ENCODE data around the gene KRT14. TPM values are rescaled to one million over a fixed set of nuclear protein-coding genes. Genes with fewer than 3 reads are reported as not detected.

Gene KRT14
- total and polyA plus RNA-seq, 2 of the 4 experiments (the other 2 are of a cell fraction): not detected

DNA sequence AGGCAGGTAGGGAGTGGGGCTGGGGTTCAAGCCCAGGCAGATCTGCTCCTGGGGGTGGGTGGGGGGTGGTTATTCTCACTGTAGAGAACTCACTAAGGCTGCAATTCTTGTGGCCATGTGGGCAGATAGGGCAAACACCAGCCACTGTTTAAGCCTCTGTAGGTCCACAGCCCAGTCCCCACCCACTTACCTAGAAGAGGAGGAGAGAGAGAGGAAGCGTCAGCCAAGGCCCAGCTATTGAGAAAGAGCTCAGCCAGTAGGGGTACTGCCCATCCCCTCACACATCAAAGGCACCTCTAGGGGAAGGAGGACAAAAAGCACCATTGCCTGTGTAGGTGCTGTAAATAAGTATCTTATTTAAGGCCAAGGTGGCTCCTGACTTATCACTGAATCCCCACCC is 13.0 kb upstream of the KRT14 start:
- H3K79me1 ChIP-seq (ENCODE audit: low read depth in 1 of 2, low read length in 2 of 2): no peaks in the 10 kb centered on the region
- CTCF ChIA-PET: interaction anchor here (1.3 kb wide), 1 partner anchor 50 kb away, joined by 4 read pairs; no protein-coding TSS in a partner anchor
- H3K9ac ChIP-seq (ENCODE audit: low read depth, low read length): no peak overlapping the region

More for the DNA sequence above, 13.0 kb upstream of the KRT14 start:
- Histone ChIP-seq H3K23ac (ENCODE audit: low read depth, low read length) (no peak overlapping the region), H3K4me1 (ENCODE audit: control insufficient read depth, insufficient read depth, low read length) (no peaks in the 10 kb centered on the region), H3K27me3 (ENCODE audit: control insufficient read depth, insufficient read depth, low read length) (peaks cover 56% of the 10 kb centered on the region), H2BK120ac (ENCODE audit: low read depth, low read length) (no peak overlapping the region), H2AK9ac (replicated peaks; ENCODE audit: low read depth, low read length, poor library complexity) (no peak overlapping the region), H2BK20ac (ENCODE audit: low read depth, low read length) (no peak overlapping the region), H3K14ac (replicated peaks; ENCODE audit: low read depth, low read length) (no peak overlapping the region), H2BK5ac (ENCODE audit: low read depth, low read length, poor library complexity, severe bottlenecking) (no peak overlapping the region), H4K8ac (ENCODE audit: low read depth in 2 of 2, low read length in 2 of 2) (no peak overlapping the region), H2BK15ac (ENCODE audit: low read depth, low read length) (no peak overlapping the region), H3K4ac (ENCODE audit: low read depth, low read length) (no peak overlapping the region), H4K91ac (ENCODE audit: insufficient read depth, low read depth, low read length) (no peak overlapping the region), H3K4me3 (ENCODE audit: insufficient read depth, low read depth, low read length) (no peak overlapping the region), H3K27ac (ENCODE audit: insufficient read depth, low read length) (no peak overlapping the region), H2AK5ac (ENCODE audit: low read depth, low read length) (no peak overlapping the region), H3K9me3 (ENCODE audit: control insufficient read depth, insufficient read depth, low read length) (no peaks in the 10 kb centered on the region), H3K56ac (ENCODE audit: extremely low read depth, insufficient read depth, low read length) (no peak overlapping the region), H4K5ac (ENCODE audit: low read depth, low read length) (no peak overlapping the region), H3K9me1 (ENCODE audit: insufficient read depth, low read length) (no peaks in the 10 kb centered on the region), H2AFZ (replicated peaks; ENCODE audit: low read length, poor library complexity) (no peak overlapping the region), H3K18ac (ENCODE audit: low read depth, low read length) (no peak overlapping the region), H3K4me2 (ENCODE audit: low read depth, low read length) (no peak overlapping the region), H3K36me3 (ENCODE audit: control insufficient read depth, insufficient read depth, low read length) (no peaks in the 10 kb centered on the region), H4K20me1 (ENCODE audit: insufficient read depth, low read length) (no peaks in the 10 kb centered on the region)
- in situ Hi-C loops (cut with MboI; ENCODE audit: low sequenced_read_pairs) (no loop called here), intact Hi-C loops (cut with micrococcal nuclease) (no loop called here), dilution Hi-C loops (cut with HindIII; ENCODE audit: low sequenced_read_pairs, unreplicated experiment) (no loop called here)
- DNase-seq: no peak
- WGBS, 2 experiments (ENCODE audit: extremely low coverage in 2 of 2, insufficient read length in 1 of 2): no CpG with 5 or more reads among the region's 1 CpG
- BruUV-seq (replicated peaks): no TSS peak
- no peak for TF ChIP-seq POLR2A (IDR thresholded peaks at IDR 0.05; ENCODE audit: low read depth, low read length)
- no peak for TF ChIP-seq MAFK (IDR thresholded peaks at IDR 0.05; ENCODE audit: low read depth, low read length)
- TF ChIP-seq, protein P1, sequence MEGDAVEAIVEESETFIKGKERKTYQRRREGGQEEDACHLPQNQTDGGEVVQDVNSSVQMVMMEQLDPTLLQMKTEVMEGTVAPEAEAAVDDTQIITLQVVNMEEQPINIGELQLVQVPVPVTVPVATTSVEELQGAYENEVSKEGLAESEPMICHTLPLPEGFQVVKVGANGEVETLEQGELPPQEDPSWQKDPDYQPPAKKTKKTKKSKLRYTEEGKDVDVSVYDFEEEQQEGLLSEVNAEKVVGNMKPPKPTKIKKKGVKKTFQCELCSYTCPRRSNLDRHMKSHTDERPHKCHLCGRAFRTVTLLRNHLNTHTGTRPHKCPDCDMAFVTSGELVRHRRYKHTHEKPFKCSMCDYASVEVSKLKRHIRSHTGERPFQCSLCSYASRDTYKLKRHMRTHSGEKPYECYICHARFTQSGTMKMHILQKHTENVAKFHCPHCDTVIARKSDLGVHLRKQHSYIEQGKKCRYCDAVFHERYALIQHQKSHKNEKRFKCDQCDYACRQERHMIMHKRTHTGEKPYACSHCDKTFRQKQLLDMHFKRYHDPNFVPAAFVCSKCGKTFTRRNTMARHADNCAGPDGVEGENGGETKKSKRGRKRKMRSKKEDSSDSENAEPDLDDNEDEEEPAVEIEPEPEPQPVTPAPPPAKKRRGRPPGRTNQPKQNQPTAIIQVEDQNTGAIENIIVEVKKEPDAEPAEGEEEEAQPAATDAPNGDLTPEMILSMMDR (conservative IDR thresholded peaks at IDR 0.05; ENCODE audit: low read depth, low read length): no peak
- TF ChIP-seq SMC3 (IDR thresholded peaks at IDR 0.05; ENCODE audit: low read depth, low read length): no peak
- no peak for TF ChIP-seq CEBPB (IDR thresholded peaks at IDR 0.05; ENCODE audit: low read depth, low read length)
- no peak for TF ChIP-seq MAZ (IDR thresholded peaks at IDR 0.05; ENCODE audit: borderline replicate concordance, low read depth, low read length)
- TF ChIP-seq FOS (IDR thresholded peaks at IDR 0.05; ENCODE audit: low read depth, low read length): no peak
- TF ChIP-seq MXI1 (IDR thresholded peaks at IDR 0.05; ENCODE audit: borderline replicate concordance, low read depth, low read length): no peak
- TF ChIP-seq RCOR1 (IDR thresholded peaks at IDR 0.05; ENCODE audit: insufficient replicate concordance, low read length): no peak
- TF ChIP-seq RAD21 (IDR thresholded peaks at IDR 0.05; ENCODE audit: low read length): no peak
- no peak for TF ChIP-seq CHD1 (IDR thresholded peaks at IDR 0.05; ENCODE audit: low read depth, low read length)
- no peak for TF ChIP-seq BHLHE40 (IDR thresholded peaks at IDR 0.05; ENCODE audit: low read depth, low read length)
- no peak for TF ChIP-seq NFE2L2 (IDR thresholded peaks at IDR 0.05; ENCODE audit: low read depth, low read length)
- TF ChIP-seq, protein P2, sequence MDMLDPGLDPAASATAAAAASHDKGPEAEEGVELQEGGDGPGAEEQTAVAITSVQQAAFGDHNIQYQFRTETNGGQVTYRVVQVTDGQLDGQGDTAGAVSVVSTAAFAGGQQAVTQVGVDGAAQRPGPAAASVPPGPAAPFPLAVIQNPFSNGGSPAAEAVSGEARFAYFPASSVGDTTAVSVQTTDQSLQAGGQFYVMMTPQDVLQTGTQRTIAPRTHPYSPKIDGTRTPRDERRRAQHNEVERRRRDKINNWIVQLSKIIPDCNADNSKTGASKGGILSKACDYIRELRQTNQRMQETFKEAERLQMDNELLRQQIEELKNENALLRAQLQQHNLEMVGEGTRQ (IDR thresholded peaks at IDR 0.05; ENCODE audit: low read depth, low read length): no peak
- TF ChIP-seq, protein P3, sequence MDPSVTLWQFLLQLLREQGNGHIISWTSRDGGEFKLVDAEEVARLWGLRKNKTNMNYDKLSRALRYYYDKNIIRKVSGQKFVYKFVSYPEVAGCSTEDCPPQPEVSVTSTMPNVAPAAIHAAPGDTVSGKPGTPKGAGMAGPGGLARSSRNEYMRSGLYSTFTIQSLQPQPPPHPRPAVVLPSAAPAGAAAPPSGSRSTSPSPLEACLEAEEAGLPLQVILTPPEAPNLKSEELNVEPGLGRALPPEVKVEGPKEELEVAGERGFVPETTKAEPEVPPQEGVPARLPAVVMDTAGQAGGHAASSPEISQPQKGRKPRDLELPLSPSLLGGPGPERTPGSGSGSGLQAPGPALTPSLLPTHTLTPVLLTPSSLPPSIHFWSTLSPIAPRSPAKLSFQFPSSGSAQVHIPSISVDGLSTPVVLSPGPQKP (IDR thresholded peaks at IDR 0.05; ENCODE audit: borderline replicate concordance, low read depth, low read length): no peak
- TF ChIP-seq RFX5 (IDR thresholded peaks at IDR 0.05; ENCODE audit: low read depth, low read length): no peak
- no peak for ATAC-seq (ENCODE audit: low read depth)
- POLR2A ChIA-PET (ENCODE audit: unreplicated experiment): no interaction called here

All from IMR-90 (cell line).